ENCODE results near the gene KIAA1210. TPM values are rescaled to one million over a fixed set of nuclear protein-coding genes. Genes with fewer than 3 reads are reported as not detected.

KIAA1210 gene
- total RNA-seq (2013; cell fraction: nucleolus; rRNA removed): 0.63 and 0.64 TPM in 2 replicates
- total RNA-seq (2014; rRNA removed): not detected in 2 replicates
- not detected in 2 replicates for total RNA-seq (2014; rRNA removed; fragmentation: Illumina TruSeq; extraction: Trizol)
- not detected in 2 replicates for total RNA-seq (2021)
- polyA plus RNA-seq (2011; ENCODE audit: low read depth): not detected
- polyA plus RNA-seq (2011; rRNA removed): 0.01 TPM in 2 replicates
- polyA plus RNA-seq (2011; cell fraction: cytosol; rRNA removed): 0.01 TPM in 1 of 2 replicates, not detected in the other
- polyA plus RNA-seq (2011; cell fraction: nucleus; rRNA removed): 0.03 TPM in 1 of 2 replicates, not detected in the other
- not detected in 2 replicates for polyA plus RNA-seq (2012)
- polyA plus RNA-seq (2014; fragmentation: Illumina TruSeq; extraction: Trizol): 0.03 TPM in 1 of 2 replicates, not detected in the other
- polyA plus RNA-seq (2014; fragmentation: Nextera tagmentation; extraction: Ambion mirVana): not detected
- not detected in 2 replicates for polyA plus RNA-seq (2014; rRNA removed)
- not detected for polyA plus RNA-seq (2016; fragmentation: Nextera tagmentation; extraction: Ambion mirVana)
- polyA minus RNA-seq (2011; rRNA and poly(A)+ RNA removed): 0.05 TPM in 1 of 2 replicates, not detected in the other
- not detected in 2 replicates for polyA minus RNA-seq (2011; cell fraction: cytosol; rRNA and poly(A)+ RNA removed)
- polyA minus RNA-seq (2011; cell fraction: nucleus; rRNA and poly(A)+ RNA removed): not detected in 2 replicates
- percentile 8 among the genes with signal in this experiment for Bru-seq, nascent RNA
- BruChase-seq, experiment 1, labeled RNA remaining after a 6-hour chase: percentile 7 among the genes with signal in this experiment
- percentile 8 among the genes with signal in this experiment for BruChase-seq, experiment 2, labeled RNA remaining after a 2-hour chase
- long read RNA-seq, experiment 1: 0 reads
- long read RNA-seq, experiment 2: 0 reads

DNA sequence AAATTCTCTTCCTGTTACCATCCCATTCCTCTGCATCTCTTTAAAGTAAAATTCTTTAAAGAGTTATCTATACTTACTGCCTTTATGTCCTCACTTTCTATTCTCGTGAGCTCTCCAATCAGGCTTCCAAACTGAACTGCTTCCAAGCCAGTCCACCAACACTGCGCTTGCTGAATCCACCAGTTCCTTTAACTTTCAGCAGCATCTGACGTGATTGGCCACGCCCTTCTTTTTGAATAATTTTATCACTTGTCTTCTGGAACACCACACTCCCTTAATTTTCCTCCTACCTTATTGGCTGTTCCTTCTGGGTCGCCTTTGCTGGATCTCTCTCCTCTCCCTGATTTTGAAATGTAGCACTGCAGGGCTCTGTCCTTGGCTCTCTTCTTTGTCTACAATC lies at the start of gene KIAA1210:
TSS of gene KIAA1210 (minus strand) at position 163 of the 400 bp plus-strand sequence. CDS start 4,170 bp downstream, outside the sequence.
- RAD21 ChIA-PET (ENCODE audit: unreplicated experiment): interaction anchor here (1.3 kb wide), 1 partner anchor 9 kb away, joined by 3 read pairs; no protein-coding TSS in a partner anchor
- in situ Hi-C loops (cut with MboI) (no loop called here), intact Hi-C loops (cut with micrococcal nuclease; ENCODE audit: unreplicated experiment) (no loop called here)
- TF ChIP-seq RCOR1 (conservative IDR thresholded peaks at IDR 0.05; ENCODE audit: low read depth, low read length): no peak
- TF ChIP-seq STAT3 (IDR thresholded peaks at IDR 0.05; ENCODE audit: low read depth, low read length): no peak
- TF ChIP-seq CBX3 (IDR thresholded peaks at IDR 0.05; ENCODE audit: borderline replicate concordance, low read depth): no peak
- no peak for TF ChIP-seq BCL3 (IDR thresholded peaks at IDR 0.05; ENCODE audit: borderline replicate concordance, insufficient read depth, low read depth, low read length, poor library complexity, severe bottlenecking)
- no peak for TF ChIP-seq PAX8 (IDR thresholded peaks at IDR 0.05)
- TF ChIP-seq, protein P1, sequence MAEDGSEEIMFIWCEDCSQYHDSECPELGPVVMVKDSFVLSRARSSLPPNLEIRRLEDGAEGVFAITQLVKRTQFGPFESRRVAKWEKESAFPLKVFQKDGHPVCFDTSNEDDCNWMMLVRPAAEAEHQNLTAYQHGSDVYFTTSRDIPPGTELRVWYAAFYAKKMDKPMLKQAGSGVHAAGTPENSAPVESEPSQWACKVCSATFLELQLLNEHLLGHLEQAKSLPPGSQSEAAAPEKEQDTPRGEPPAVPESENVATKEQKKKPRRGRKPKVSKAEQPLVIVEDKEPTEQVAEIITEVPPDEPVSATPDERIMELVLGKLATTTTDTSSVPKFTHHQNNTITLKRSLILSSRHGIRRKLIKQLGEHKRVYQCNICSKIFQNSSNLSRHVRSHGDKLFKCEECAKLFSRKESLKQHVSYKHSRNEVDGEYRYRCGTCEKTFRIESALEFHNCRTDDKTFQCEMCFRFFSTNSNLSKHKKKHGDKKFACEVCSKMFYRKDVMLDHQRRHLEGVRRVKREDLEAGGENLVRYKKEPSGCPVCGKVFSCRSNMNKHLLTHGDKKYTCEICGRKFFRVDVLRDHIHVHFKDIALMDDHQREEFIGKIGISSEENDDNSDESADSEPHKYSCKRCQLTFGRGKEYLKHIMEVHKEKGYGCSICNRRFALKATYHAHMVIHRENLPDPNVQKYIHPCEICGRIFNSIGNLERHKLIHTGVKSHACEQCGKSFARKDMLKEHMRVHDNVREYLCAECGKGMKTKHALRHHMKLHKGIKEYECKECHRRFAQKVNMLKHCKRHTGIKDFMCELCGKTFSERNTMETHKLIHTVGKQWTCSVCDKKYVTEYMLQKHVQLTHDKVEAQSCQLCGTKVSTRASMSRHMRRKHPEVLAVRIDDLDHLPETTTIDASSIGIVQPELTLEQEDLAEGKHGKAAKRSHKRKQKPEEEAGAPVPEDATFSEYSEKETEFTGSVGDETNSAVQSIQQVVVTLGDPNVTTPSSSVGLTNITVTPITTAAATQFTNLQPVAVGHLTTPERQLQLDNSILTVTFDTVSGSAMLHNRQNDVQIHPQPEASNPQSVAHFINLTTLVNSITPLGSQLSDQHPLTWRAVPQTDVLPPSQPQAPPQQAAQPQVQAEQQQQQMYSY (CRISPR knock-in tag; IDR thresholded peaks at IDR 0.05): no peak
- TF ChIP-seq, protein P2, sequence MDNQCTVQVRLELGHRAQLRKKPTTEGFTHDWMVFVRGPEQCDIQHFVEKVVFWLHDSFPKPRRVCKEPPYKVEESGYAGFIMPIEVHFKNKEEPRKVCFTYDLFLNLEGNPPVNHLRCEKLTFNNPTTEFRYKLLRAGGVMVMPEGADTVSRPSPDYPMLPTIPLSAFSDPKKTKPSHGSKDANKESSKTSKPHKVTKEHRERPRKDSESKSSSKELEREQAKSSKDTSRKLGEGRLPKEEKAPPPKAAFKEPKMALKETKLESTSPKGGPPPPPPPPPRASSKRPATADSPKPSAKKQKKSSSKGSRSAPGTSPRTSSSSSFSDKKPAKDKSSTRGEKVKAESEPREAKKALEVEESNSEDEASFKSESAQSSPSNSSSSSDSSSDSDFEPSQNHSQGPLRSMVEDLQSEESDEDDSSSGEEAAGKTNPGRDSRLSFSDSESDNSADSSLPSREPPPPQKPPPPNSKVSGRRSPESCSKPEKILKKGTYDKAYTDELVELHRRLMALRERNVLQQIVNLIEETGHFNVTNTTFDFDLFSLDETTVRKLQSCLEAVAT (IDR thresholded peaks at IDR 0.05): no peak
- TF ChIP-seq, protein P3, sequence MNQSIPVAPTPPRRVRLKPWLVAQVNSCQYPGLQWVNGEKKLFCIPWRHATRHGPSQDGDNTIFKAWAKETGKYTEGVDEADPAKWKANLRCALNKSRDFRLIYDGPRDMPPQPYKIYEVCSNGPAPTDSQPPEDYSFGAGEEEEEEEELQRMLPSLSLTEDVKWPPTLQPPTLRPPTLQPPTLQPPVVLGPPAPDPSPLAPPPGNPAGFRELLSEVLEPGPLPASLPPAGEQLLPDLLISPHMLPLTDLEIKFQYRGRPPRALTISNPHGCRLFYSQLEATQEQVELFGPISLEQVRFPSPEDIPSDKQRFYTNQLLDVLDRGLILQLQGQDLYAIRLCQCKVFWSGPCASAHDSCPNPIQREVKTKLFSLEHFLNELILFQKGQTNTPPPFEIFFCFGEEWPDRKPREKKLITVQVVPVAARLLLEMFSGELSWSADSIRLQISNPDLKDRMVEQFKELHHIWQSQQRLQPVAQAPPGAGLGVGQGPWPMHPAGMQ (IDR thresholded peaks at IDR 0.05; ENCODE audit: borderline replicate concordance): no peak
- no peak for TF ChIP-seq FOS (IDR thresholded peaks at IDR 0.05; ENCODE audit: borderline replicate concordance, extremely low read depth, insufficient read length)
- no peak for TF ChIP-seq ESRRA (IDR thresholded peaks at IDR 0.05; ENCODE audit: low read length)
- TF ChIP-seq MTA3 (IDR thresholded peaks at IDR 0.05; ENCODE audit: borderline replicate concordance, low read length): no peak
- no peak for TF ChIP-seq CBX5 (IDR thresholded peaks at IDR 0.05; ENCODE audit: low read depth)
- 11% methylated on average over 5 of the region's 5 CpGs for WGBS (ENCODE audit: insufficient coverage, insufficient replicate concordance, low lambda C conversion rate, missing lambda C conversion rate)
- CTCF ChIA-PET: interaction anchor here (1.1 to 1.3 kb wide), 2 partner anchors 9 to 12 kb away, joined by 5 read pairs; no protein-coding TSS in a partner anchor
- no peak within 1 kb of the TSS for H3K4me2 ChIP-seq (ENCODE audit: control insufficient read depth, insufficient read depth)
- H3K4me3 ChIP-seq: no peak within 1 kb of the TSS
- H3K4me1 ChIP-seq (ENCODE audit: control insufficient read depth, insufficient read depth, low read length): no peaks in the 10 kb centered on the region
- DNase-seq (ENCODE audit: low read depth, low spot score) (no peak), ATAC-seq (no peak), FAIRE-seq (no peak)
- SMC1A ChIA-PET (ENCODE audit: uncharacterized antibody, unreplicated experiment): interaction anchor here (0.9 kb wide), 1 partner anchor 9 kb away, joined by 4 read pairs; no protein-coding TSS in a partner anchor
- H3K9ac ChIP-seq (ENCODE audit: control insufficient read depth, insufficient read depth, low read length): no peak within 1 kb of the TSS
- no peaks in the 10 kb centered on the region for H3K9me3 ChIP-seq (replicated peaks; ENCODE audit: control insufficient read depth, insufficient read depth, low read length)
- POLR2A ChIA-PET: no interaction called here
- H3K36me3 ChIP-seq (ENCODE audit: control insufficient read depth in 2 of 2, insufficient read depth in 2 of 2, low read length in 1 of 2): no peaks in the 10 kb centered on the region
- H4K20me1 ChIP-seq (ENCODE audit: control insufficient read depth, insufficient read depth): no peaks in the 10 kb centered on the region
- no peaks in the 10 kb centered on the region; a peak in 2 of 4 replicates for H3K27me3 ChIP-seq (replicated peaks in 1 of 2; ENCODE audit: control insufficient read depth in 2 of 2, insufficient read depth in 2 of 2, low read length in 1 of 2)
- H2AFZ ChIP-seq (ENCODE audit: control insufficient read depth, low read depth, low read length): no peak within 1 kb of the TSS
- H3K79me2 ChIP-seq (ENCODE audit: control insufficient read depth, insufficient read depth, low read length): no peaks in the 10 kb centered on the region
- no peak within 1 kb of the TSS for H3K27ac ChIP-seq (ENCODE audit: control insufficient read depth, insufficient read depth)
- no TSS peak for BruUV-seq (replicated peaks)
